NCI-H345 (cell line): Measurements from ENCODE around the gene GALNT18.

Experiments used
- DNase-seq: peaks from one replicate; lab custom pipeline; 2025; lab: John Stamatoyannopoulos, UW

The GALNT18 gene

DNA sequence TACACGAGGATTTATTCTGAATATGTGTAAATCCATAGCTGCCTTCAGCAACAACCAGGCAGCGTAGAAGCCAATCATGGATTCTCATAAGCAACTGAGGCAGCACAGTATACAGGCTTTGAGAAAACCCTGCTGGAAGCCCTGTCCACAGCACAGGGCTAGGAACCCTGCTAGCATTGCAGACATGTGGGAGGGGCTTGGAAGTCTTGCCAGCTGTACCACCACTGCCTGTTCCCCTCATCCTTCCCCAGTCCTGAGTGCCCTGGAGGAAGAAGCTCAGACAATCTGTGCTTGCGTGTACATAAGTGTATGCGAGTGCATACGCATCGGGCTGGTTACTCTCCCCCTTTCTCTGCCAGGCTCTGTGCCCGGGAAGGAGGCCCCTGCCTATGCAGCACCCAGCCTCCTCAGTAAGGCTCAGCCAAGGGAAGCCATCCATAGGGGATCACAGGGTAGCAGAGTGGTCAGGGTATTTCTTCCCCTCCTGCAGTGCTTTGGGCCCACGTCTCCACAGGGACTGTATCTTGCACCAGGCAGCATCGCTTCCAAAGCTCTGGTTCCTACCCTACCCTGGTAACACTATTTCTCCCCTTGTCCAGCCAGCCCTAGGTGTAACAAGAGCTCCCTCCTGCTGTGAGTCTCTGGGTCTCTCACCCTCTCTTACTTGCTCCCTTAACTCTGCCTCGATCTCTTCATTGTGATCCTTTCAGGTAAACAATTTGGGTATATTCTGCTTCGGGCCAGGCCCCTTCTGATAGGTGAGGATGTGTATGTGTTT lies 90.5 kb downstream of the GALNT18 start:
- DNase-seq, result peak; percentile 36

DNA sequence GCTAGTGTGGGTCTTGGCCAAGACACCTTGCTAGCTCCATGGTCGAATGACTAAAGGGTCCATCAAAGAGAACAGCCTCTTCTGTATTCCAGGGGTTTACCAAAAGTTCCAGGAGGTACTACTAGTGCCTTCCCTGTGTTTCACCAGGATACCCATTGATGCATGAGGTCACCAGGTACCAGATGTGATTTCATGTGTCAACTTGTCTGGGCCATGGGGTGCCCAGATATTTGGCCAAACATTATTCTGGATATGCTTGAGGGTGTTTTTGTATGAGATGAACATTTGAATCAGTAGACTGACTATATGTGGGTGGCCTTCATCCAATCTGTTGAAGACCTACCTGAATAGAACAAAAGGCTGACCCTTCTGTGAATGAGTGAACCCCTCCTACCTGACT lies 92.8 kb downstream of the GALNT18 start:
- DNase-seq, result no peak

DNA sequence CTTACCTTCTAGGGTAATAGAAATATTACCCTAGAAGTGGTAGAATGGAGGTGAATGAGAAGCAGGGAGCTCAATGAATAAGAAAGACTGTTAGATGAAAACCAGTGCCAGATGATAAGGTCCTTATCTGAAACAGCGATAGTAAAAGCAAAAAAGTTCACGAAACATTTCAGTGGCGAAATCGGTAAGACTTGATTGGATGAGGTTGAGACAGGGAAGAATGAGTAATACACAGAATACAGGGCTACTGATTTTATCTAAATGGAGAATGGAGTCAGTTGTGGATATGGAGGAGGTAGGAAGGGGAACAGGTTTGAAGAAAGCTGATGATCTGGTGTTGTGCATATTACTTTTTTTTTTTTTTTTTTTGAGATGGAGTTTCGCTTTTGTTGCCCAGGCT lies 96.5 kb downstream of the GALNT18 start:
- DNase-seq, result no peak

DNA sequence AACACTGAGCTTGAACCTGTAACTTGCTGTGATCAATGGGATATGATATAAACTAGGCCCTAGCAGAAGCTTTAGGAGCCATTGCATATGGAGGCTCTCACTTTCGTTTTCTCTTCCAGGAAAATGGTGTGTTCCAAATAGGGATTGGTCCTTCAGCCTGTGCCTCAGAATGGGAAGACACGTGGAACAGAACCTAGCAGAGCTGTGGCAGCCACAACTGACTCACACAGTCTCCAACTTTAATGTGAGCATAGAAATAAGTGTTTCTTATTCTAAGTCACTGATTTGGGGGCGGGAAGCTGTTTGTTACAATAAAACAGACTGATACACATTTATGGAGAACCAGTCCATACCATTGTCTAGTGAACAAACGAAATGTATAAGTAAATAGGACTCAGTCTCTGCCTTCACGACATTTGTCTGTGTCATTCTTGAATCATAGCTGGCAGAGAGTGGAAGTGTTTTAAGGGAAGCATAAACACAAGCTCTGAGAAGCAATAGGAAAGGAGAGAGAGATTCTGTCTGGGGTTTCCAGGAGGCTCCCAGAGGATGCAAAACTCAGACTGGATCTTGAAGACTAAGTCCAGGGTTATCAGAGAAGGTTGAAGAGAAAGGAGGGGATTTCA lies 97.3 kb downstream of the GALNT18 start:
- DNase-seq, result no peak

DNA sequence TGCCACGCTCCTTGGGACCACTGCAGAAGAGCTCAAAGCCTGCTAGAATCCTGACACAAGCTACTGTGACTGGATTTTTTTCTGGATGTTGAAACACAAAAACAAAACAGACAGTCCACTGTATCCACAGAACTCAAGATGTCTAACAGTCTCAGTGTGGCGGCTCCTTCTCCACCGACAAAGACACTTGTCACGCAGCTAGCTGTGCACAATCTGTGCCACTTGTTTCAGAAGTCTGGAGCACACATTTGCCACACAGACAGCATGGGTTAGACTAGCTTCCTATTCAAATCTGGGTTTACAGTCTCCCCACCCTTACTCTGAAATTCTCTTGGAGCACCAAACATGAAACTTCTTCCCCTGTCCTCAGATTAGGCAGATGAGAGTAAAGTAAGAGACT lies 99.2 kb downstream of the GALNT18 start:
- no peak for DNase-seq

DNA sequence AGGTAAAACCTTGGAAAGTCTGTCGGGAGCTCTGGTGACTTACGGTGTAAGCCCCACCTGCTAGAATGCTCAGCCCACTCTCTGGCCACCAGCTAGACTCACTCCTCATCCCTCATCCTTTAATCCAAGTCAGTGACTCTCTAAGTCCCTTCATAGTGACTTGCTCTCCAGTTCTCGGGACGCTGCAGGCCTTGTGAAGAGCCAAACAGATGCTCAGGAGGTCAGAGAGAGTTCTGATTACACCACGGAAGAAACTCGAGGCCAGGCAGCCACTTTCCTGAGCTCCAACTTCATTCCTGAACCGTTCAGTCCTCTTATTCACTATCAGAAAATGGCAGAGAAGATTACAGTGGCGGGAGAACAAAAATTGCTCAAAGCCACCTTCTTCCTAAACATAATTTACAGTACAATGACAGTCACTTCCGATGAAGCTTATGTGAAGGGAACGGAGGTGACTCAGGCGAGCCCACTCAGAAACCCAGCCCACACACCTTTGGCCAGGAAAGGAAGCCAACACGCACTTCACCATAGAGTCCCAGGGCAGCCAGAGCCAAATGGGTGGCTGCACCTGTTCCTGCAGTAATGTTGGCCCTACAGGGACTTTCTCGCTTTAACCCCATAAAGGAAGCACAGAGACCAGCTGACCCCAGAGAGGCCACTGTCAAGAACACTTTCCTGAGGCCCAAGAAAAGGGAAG lies 100.4 kb downstream of the GALNT18 start:
- no peak for DNase-seq

DNA sequence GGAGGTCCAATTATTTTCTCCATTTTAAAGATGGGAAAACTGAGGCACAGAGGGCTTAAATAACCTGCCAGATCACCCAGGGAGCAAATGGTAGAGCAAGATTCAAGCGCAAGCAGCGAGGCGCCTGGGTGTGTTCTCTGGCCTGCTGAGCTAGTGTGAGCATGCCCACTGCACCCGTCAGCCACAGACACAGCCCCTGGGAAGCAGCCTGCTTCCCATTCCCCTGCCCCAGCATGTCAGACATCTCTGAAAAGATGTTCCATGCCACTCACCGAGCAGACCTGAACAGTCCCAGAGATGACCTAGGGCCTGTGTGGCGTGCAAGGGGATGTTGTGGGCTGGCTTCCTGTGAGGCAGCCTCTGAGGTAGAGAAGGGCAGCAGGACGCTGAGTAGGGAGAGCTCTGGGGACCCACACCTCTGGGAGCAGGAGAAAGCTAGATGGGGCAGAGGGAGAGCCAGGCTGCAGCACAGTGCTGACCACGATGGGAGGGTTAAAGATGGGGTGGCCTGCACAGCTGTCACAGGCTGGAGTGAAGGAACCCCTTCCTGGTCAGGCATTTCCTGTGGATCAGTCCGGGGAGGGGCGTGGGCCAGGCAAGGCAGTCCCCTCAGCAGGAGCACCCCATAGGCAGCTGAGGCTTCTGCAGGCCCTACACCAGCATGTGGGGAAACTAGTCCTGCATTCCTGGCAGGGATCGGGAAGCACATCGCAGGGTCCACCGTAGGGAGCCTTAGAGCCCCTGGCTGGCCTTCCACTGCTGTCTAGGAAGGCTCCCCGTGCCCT lies 101.4 kb downstream of the GALNT18 start:
- no peak for DNase-seq

DNA sequence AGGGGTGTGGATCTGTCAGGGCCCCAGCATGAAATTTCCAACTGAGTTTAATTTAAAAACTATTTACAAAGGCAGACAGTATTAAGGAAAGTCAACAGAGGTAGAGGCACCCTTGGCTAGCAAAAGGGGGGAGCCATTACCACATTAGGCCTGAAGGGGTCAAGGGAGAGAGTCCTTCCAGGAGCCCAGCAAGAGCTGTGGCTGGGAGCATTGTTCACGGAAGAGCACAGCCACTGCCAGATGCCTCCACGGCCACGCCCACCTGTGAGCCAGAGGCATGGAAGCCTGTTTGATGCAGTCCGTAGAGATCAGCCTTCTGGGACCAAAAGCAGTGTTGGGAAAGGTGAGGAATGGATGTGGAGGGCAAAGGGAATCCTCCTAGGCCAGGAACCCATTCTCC lies 102.6 kb downstream of the GALNT18 start:
- DNase-seq, result no peak

DNA sequence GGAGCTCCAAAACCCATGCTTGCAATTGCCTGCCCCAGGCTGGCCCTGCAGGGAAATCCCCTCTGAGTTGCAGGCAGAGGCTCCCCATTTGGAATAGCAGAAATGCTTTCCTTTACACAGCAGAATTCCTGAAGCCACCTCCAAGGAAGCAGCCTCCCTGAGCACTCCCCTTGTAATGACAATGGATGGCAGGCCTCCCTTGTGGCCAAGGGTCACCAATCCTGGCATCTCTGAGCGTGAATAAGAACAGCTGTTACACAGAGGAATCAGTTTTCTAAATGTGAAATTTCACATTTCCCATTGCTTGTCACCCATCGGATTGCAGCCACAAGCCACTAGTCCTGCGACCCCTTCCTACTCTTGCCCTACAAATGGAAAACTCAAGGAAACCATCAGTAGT lies 107.6 kb downstream of the GALNT18 start:
- DNase-seq, result no peak

DNA sequence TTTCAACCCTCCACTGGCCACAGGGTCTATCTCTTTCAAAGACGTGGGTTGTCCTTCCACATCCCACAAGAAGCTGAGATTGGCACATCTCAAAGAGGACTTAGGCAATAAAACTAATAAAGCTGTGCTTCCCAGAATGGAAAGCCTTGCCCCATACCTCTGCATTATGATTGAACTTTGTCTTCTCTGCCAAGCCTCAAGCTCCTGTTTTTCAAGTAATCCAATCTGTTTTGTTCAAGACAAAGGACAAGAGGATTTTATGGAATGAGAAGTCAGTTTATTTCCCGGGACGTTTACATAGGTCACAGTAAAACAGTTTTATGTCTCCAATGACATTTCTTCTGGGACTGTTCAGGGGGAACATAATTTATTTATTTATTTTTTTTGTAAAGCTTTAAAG lies 108.4 kb downstream of the GALNT18 start:
- DNase-seq, result no peak

DNA sequence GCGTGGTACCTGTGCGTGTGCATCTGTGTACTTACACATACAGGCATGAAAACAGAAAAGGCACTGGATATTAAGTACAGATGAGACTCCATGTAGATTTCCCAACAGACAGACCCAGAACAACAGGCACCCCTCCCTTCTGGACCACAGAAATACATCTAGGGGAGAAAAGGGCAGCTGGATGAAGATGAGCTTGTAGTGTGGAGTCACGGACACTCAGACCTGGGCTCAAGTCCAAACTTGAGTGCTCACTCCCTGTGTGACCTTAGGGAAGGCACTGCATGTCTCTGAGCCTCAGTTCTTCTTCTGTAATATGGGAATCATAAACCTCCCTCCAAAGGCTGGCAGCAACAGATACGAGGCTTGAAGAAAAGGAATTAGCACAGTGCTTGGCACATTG lies 108.9 kb downstream of the GALNT18 start:
- no peak for DNase-seq

DNA sequence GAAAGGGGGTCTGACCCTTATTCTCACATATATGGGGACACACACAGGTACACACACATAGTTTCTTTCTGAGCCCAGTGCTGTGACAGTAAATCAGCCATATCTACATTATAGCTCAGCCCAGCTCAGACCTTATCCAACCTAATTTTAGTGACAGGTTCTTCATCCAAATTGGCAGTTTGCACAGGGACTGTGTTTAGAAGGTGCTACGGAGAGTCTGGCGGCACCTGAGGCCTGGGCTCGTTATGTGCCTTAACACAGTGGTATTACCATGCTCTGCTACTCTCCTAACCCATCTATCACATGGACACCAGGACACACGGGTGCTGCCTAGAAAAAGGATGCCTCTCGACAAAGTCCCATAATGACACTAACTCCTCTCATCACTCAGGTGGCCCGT lies 109.3 kb downstream of the GALNT18 start:
- no peak for DNase-seq

DNA sequence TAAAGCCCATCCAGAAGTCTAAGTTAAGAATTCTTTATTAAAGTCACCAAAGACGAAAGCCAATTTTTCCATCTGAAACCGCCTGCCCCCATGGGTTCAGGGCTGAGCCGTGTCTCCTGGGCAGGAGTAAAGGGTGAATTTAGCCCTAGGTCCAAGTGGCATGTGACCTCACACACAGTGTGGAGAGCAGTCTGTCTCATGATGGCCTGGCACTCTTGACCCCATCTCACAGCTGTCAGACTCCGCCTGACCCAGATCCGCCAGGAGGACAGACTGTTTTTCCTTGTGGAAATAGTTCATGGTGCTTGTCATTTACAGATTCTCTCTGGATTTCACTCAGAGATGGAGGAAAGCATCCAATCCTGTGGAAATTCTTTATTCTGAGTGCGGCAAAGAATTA lies 109.7 kb downstream of the GALNT18 start:
- no peak for DNase-seq

DNA sequence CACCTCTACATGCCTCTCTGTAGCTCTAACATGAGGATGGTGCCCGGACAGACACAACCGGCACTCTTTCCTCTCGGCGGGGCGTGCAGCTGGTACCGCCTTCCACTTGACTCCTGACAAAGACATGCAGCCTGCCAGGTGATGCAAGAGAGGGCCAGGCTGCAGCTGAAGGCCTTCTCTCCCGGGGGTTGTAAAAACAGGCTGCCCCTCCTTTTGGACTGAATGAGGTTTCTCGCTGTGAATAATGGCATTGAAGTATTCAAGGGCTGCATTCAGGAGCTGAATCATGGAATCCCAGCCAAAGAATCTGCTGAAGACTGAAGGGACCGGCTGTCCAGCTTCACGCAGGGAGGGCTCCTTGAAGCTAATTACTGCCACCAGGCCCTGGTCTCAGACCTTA lies 110.9 kb downstream of the GALNT18 start:
- DNase-seq, result peak; percentile 97

DNA sequence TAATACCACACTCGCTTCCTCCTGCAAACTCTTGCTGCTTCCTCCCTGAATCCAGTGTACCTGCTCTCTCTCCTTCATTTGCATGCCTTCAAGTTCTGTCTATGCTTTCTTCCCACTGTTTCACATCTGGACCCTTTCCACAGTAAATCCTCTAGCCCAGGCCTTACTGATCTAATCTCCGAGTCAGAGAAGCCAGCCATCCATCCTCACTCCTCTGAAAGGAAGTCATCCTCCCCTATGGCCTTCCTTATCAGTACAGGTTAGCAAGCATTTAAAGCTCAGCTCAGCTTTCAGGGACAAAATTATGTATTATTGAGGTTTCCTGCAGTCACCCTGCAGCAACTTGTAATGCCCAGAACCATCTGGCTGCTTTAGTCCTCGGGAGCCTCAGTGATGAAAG lies 116.1 kb downstream of the GALNT18 start:
- DNase-seq, result no peak

DNA sequence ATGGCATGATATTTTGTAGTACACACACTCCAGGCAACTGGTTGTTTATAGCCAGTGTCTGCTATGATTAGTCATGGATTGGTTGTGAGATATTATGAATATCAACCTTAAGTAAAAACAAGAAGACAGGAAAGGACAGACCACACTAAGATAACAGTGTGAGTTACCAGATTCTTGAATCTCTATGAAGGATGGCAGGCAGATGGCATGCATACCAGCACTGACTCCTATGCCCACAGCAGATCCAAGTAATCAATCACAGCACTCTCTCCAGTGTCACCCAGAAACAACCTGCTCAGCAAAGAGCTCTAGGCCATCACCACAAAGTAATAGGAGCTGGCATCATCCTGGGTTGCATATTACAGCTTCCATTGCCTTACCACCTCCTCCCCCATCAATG lies 116.6 kb downstream of the GALNT18 start:
- no peak for DNase-seq

DNA sequence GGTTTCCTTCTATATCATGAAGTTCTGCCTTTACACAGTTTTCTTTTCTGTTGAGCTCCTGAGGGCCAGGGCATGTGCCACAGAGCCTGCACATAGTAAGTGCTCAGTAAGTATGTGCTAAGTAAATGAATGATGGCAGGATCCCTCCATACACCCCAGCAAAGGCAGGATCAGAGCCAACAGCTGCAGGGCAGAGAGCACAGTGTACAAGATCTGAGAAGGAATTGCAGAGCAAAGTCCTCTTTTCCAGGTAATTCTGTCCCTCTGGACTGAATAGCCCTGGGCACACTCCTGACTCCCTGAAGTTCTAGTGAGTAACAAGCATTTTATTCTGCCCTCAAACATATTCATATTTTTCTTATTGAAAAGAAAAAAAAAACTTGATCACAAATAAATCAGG lies 117.7 kb downstream of the GALNT18 start:
- DNase-seq, result no peak

DNA sequence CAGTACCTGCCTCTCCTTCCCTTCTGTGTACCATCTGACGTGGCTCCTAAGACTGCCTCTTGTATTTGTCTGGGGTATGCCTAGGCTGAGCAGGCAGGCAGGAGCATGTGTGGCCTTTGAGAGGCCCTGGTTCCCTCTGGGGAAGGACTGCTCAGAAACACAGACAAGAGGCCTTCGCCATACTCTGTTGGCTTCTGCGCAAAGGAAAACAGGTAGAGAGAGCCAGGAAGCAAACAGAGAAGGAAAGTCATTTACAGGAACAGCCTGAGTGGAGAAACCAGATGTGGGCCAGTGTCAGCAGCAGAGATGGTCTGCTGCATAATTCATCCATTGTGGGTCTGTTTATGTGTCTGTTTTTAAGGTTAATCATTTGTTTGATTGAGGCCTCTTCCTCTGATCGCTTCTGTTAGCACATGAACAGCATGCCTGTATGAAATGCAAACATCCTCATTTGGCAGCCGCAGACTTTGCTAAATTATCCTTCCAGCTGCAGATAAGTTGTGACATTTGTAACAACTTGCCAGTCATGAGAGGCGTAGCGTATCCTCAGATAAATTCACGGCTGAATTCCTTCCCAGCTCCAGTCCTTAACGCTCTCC lies 119.4 kb downstream of the GALNT18 start:
- peak; percentile 45 for DNase-seq

DNA sequence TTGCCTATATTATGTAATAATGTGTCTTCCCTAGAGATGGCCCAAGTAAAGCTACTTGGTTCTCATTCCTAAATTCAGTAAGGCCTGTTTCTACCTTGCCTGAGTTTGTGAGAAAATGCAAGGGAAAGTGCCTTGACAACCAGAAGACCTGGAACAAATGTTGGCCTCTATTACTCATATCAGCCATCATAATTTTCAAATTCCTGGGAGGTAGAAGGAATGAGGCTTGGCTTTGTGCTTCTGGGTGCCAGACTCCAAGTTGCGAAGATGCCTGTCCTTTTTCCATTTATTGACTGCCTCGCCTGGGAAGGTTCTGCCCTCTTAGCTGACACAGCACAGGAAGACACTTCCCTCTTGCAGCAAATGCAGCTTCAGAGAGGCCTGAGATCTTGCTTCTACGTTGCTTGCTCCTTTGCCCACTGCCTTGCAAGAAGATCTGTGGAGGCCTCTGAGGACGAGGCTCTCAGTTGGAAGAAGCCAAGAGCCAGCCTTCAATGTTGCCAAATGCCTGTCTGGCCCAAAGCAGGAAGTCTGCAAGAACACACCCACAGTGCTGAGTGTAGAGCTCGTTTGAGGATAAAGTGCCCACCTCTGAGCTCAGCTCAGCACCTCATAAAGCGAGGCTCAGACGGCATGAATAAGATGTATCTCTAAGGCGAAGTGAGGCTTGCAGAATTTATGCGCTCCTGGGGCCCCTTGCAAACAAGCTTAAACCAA lies 120.1 kb downstream of the GALNT18 start:
- DNase-seq, result no peak

DNA sequence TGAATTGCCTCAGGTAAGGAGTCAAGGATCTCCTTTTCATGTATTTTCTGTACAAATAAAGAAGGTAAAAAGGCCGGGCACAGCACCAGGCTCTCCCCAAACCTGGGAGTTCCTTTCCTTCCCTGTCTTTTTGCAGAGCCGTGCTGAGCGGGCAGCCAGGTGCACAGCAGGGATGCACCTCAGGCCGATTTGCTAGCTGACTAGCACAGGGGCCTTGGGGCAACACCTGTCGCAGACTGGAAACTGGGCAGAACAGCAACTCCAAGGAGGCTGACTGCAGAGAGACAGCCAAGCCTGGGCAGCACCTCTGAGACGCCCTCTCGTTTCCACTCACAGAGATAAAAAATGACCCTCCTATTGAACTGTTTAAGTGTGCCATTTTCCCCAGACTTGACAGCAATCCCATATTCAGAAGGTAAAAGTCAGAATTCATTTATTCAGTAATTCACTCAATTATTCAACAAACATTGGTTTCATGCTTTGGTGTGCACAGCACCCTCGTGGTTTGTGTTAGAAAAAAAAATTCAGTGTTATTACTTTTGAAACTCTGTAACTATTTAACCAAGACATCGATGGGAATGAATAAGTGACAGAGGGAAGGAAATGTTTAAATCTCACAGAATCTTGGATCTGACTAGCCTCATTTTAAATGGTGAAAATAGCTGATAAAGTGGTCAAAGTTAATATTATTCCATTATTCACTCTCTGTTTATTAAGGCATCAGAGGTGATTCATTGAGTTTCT lies 120.9 kb downstream of the GALNT18 start:
- DNase-seq, result no peak

DNA sequence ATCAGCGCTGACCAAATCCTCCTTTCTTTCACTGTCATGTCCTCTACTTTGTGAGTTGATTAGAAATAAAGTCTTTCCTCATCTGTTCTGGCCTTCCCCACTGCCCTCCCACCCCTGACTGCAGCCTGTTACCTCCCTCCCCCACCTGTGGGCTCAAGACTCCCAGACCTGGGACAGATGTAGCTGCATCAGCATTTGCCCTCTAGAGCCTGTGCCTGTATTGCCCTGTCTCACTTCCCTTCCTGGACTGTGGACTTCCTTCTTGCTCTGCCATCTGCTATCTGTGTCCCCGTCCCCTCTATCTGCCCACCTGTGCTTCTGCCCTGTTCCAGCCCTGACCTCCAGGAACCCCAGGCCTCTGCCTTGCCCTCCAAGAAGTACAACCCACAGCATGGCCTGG lies 122.5 kb downstream of the GALNT18 start:
- DNase-seq, result no peak
